Stomach (tissue), 4 donors: ENCODE data around the gene KLHL15.

ENCODE experiments used
- CTCF ChIP-seq, 7 experiments: fragments of 450-650 bp in 4 of 7; fragments of 200-600 bp in 3 of 7; sonication (generic) in 3 of 7; IDR thresholded peaks; one replicate each; pipeline ENCODE4 v1.5.1; 2016 to 2019; ENCODE audit warnings: antibody characterized with exemption in 7 of 7, control low read depth in 2 of 7, mild to moderate bottlenecking in 1 of 7
- POLR2A ChIP-seq, 4 donors: fragments of 450-650 bp; IDR thresholded peaks; one replicate each; pipeline ENCODE4 v1.6.1; 2016; ENCODE audit warnings: antibody characterized with exemption in 4 of 4, control low read depth in 2 of 4, mild to moderate bottlenecking in 1 of 4, moderate library complexity in 1 of 4

- TF ChIP-seq CTCF (IDR thresholded peaks at IDR 0.05) (no peak), POLR2A (IDR thresholded peaks at IDR 0.05) (no peak)
Observed at GRCh38 chrX:23938690-23939089, 88.3 kb downstream of the KLHL15 start.
